PC-9 (cell line): ENCODE data around the gene YIPF1.

ENCODE experiments used
- EZH2 ChIP-seq: fragments of 200-600 bp; sonication (generic); IDR thresholded peaks from 2 replicates; pipeline ENCODE4 v1.8.0; 2017; ENCODE audit warnings: antibody characterized with exemption, low read depth
- TF ChIP-seq, protein P1 (sequence below): fragments of 200-600 bp; sonication (generic); conservative IDR thresholded peaks from 2 replicates; pipeline ENCODE4 v1.6.1; 2017; ENCODE audit warnings: mixed run types, antibody characterized with exemption, mild to moderate bottlenecking, moderate library complexity

DNA sequence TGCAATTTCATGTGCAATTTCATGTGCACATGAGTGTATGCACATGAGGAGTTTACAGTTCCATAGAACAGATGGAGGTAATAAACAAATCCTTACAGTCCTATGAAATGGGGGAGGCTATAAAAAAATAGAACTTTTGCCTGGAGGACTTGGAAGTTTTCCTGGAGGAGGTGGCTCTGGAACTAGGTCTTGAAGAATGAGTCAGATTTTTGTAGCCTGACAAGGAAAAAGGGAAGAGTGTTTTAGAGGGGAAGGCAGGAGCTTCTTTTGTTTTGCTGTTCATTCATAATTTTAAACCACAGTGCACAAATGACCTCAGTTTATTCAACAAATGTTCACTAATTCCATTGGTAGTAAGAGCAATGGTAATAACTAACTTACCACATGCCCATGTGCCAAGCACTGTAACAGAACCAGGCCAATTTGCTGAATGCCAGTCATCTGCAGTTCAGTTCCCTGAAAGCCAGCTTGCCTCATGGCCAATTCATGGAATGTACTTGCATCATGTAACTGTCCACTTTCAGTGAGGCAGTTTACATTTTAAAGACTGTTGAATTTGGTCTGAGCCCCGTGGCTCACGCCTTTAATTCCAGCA lies 7.1 kb upstream of the YIPF1 start:
- no peak for TF ChIP-seq EZH2
- TF ChIP-seq, protein P1, sequence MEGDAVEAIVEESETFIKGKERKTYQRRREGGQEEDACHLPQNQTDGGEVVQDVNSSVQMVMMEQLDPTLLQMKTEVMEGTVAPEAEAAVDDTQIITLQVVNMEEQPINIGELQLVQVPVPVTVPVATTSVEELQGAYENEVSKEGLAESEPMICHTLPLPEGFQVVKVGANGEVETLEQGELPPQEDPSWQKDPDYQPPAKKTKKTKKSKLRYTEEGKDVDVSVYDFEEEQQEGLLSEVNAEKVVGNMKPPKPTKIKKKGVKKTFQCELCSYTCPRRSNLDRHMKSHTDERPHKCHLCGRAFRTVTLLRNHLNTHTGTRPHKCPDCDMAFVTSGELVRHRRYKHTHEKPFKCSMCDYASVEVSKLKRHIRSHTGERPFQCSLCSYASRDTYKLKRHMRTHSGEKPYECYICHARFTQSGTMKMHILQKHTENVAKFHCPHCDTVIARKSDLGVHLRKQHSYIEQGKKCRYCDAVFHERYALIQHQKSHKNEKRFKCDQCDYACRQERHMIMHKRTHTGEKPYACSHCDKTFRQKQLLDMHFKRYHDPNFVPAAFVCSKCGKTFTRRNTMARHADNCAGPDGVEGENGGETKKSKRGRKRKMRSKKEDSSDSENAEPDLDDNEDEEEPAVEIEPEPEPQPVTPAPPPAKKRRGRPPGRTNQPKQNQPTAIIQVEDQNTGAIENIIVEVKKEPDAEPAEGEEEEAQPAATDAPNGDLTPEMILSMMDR = no peak
